Activated CD8-positive, alpha-beta memory T cell treated with anti-CD3 and anti-CD28 coated beads, Interleukin-2, amount 50 U/mL, for 24 hours (primary cell): ENCODE results near the gene FLNC.

Experiments used
- DNase-seq: peaks from one replicate; pipeline ENCODE4 v3.0.0-alpha.2; 2020; ENCODE audit errors: extremely low read depth

Gene FLNC

DNA sequence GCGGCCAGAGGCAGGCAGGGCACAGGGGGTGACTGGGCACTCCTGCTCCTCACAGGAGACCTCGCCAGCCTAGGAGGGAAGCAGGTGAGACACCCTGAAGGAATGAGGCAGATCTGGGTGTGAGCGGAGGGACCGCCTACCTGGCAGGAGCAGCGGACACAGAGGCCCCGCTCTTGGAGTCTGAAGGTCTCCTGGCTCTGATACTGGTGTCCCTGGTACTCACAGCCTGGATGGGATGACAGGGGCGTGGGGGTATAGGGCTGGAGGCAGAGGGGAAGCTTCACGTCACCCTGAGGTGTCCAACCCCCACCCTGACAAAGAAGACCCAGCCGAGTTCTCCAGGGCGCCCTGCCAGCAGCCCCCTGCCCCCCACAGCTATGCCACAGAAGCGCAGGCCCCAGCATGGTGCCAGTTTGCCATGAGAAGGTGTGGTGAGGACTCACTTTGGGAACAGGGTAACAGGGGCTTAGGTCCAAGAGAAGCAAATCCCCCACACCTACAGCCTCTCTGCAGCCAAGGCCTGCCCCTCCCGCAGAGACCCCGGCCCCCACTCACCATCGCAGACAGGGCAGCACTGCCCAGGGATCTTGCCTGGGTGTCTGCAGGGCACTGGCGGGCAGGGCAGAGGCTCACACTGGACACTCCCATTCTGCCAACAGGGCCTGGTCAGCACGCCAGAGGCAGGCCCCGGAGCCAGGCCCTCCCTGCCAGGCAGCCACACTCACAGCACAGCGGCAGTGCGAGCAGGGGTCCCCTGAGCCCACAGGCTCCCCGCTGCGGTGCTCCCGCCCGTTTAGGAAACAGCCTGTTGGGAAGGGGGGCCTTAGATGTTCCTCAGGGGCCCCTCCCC lies 63.3 kb downstream of the FLNC start:
- no peak for DNase-seq

DNA sequence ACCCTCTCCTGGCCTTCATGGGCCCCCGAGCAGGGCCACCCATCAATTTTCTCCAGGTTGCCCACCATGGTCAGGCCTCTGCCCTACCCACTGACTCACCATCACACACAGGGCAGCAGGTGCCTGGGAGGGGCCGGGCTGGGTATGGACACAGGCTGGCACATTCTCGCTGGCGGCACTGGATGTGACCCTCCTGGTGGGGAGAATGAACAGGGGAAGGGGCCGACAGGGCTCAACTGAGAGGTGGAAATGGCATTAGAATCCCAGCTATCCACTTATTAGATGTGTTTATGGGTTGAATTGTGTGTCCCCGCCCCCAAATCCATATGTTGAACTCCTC lies 63.9 kb downstream of the FLNC start:
- DNase-seq: no peak

DNA sequence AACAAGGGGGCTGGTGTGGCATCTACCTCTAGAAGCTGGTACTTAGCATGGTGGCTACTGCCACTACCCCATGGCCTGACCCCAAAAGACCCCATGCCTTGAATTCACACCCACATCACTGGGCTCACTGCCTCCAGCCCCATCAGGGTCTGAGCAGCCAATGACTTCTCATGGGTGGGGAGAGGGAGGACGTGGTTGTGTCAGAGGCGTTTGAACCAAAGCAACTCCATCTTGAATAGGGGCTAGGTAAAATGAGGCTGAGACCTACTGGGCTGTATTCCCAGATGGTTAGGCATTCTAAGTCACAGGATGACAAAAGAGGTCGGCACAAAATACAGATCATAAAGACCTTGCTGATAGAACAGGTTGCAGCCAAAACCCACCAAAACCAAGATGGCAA lies 65.1 kb downstream of the FLNC start:
- no peak for DNase-seq

DNA sequence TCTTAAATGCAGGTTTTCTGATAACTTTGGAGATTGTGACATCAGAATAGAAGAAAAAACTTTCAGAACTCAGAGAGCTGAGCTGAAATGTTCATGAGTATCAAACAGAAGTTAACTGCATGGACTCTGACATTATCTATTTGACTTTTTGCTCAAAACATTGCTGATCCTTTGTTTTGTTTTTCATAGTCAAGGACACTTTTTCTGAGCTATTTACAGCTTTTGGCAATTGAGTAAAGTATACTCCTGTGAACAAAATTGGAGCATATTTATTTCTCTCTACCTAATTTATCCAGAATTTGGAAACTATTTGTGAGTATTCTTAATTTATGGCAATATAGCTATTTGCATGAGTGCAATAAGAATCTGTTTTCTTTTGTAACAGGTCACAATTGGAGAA lies 69.2 kb downstream of the FLNC start:
- no peak for DNase-seq

DNA sequence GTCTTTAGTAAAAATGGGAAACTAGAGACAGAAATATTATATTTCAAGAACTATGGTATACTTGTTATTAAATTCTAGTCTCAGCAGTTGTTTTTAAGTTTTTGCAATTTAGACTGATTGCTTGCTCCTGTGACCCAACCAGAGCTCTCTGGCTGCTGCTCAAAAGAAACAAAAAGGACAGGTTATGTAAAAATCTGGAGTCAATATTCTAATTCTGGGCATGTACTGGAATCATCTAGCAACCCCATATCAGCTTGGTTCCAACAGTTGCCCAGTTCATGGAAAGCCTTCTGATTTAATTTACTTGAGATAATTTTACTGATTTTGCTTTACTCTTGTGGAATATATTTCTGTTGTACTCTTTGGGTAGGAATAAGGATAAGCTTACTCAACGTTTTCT lies 70.0 kb downstream of the FLNC start:
- no peak for DNase-seq

DNA sequence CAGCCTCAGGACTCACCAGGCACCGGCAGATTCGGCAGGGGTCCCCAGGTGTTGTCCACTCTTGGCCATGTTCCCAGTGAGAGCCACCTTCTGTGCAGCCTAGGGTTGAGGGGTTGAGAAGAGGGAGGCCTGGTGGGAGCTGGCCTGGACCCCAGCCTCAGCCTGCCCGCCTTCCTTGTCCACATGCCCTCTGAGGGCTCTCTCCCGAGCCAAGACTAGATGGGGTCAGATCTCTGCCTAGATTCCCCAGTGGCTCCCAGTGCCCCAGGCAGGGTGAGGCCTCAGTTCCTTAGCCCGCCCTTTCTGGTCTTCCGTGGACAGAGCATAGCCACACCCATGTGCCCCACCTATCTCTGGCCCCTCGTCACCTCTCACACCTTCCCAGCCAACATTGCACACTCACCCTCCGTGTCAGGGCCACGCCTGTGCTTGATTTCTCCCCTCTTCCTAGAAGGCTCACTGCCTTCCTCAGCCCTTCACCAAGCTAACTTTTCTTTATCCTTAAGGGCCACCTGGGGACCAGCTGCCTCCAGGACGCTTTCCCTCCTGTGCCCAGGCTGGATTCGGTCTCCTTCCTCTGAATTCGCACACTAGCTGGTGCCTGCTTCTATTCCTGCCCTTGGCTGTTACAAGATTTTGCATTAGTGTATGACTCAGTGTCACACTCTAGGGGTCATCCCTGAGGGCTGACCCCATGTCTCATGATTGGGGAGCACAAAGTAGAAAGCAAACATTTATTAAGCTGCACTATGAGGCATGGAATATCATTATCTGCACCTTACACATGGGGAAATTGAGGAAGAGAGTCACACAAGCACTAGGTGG lies 72.8 kb downstream of the FLNC start:
- DNase-seq: no peak

DNA sequence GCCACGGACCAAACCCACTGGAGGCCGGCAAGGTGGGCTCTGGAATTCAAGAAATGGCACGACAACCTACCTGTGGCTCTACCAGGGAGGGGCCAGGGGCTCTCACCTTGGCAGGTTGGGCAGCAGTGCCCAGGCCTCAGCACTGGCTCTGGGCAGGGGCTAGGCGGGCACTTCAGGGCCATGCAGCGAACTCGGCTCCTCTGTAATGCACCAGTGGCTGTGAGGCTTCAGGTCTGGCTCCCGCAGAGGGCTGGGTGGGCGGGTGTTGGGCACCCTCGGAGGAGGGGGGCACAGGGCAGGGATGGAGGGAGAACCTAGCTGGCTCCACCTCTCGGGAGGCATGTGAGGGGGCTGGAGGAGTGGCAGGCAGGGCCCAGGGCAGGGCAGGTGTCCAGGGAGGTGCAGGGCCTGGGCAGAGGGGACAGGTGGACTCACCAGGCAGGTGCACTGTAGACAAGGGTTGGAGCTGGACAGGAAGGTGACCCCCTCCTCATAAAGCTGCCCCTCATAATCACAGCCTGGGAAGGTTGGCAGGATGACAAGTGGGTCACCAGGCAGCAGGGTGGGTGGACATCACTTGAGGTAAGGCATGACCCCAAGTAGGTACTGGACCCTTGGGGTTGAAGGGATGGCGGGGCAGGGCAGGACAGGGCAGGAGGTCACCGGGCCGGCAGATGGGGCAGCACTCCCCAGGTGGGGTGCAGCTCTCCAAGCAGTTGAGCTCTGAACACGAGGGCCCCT lies 73.6 kb downstream of the FLNC start:
- DNase-seq: no peak

DNA sequence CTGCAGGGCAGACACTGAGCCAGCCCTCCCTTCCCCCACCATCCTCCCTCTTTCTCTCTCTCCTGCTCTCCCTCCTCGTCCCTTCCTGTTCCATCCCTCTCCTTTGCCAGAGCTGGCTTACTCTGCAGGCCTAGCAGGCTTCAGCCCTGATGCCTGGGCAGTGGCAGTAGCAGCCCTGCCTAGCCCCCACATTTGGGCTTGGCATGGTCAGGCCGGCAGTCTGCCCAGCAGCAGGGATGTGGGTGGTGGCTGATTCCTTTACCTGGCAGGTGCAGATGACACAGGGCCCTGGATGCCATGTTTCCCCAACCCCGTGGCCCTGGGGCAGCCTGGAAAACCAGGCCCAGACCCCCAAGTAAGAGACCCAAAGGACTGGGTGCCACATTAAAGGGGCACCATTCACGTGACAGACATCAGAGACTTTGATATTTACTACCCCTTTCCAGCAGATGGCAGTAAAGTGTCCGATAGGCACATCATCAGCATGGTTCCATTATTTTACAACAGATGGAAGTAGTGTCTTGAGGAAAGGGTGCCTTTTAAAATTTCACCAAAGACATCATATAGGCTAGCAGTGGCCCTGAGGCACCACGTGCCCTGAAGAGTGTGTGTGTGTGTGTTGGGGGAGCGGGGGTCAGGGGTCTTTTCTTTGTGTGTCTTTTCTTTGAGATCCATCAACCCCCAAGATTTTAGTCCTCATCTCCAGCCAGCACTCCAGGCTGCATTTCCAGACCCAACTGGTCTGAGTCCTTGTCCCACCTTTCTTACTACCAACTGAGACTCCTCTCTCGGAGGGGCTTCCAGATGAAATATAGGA lies 74.4 kb downstream of the FLNC start:
- DNase-seq: no peak

DNA sequence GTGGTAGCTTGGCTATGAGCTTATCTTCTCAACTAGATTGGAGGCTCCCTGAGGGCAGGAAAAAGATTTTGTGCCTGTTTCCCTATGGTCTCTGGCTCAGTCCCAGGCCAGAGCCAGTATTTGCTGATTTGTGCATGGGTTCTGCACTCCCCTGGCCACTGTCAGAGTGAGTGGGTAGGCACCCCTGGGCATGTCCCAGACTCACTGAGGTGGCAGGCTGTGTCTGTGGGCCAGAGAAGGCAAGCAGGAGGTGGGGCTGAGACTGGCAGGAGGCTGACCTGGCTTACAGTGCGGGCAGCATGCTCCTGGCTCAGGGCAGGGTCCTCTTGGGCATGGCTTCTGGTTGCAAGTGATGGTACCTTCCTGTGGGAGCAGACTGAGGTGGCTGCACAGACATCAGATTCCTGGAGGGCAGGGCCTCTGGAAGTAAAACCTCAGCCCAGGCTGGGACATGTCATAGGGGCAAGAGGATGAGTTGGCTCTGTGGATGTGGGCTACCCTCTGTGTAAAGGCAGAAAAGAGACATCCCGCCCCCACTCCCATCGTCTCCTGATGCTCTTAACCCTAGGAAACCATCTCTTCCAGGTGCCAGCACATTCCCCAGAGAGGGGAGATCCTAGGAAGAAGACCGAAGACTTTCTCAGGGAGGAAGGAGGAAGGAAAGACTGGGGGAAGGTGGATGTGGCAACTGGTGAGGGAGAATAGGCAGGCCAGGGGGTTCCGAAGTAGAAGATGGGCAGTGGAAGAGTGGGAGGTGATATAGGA lies 76.0 kb downstream of the FLNC start:
- no peak for DNase-seq

DNA sequence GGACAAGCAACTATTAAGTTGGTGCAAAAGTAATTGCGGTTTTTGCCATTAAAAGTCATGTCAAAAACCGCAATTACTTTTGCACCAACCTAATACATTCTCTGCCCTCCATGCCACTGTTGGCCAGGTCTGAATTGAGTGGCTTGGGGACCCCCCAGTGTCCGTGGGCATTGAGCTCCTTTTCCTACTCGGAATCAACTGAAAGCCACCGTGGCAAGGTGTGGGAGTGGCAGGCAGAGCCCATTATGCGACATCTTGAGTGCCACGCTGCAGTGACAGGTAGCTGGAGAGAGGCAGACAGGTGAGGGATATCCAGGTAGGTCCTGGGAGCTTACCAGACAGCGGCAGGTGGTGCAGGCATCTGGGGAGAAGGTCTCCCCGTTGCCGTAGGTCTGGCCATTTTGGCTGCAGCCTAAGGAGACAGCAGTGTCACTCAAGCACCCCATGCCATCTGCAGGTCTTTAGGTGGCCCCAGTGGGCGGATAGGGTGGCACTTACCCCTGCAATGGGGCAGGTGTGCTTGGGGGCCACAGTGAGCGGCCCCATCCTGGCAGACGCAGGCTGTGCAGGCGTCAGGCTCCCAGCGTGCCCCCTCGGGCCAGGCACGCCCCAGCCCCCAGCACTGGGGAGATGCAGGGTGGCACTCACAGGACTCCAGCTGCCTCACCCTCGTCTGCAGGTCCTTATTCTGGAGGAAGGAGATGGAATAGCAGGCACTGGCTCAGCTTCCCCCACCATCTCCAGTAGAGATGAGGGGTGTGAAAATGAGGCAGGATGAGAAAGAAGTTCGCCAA lies 76.8 kb downstream of the FLNC start:
- DNase-seq: no peak
